ENCODE results near the gene ACTN2. TPM values are rescaled to one million over a fixed set of nuclear protein-coding genes. Genes with fewer than 3 reads are reported as not detected.
"Not testable (repeated sequence)": the region's sequence is repeated elsewhere in the genome, so short reads cannot be mapped to it uniquely, and the experiment has no call there.

The ACTN2 gene
- not detected for polyA plus RNA-seq

DNA sequence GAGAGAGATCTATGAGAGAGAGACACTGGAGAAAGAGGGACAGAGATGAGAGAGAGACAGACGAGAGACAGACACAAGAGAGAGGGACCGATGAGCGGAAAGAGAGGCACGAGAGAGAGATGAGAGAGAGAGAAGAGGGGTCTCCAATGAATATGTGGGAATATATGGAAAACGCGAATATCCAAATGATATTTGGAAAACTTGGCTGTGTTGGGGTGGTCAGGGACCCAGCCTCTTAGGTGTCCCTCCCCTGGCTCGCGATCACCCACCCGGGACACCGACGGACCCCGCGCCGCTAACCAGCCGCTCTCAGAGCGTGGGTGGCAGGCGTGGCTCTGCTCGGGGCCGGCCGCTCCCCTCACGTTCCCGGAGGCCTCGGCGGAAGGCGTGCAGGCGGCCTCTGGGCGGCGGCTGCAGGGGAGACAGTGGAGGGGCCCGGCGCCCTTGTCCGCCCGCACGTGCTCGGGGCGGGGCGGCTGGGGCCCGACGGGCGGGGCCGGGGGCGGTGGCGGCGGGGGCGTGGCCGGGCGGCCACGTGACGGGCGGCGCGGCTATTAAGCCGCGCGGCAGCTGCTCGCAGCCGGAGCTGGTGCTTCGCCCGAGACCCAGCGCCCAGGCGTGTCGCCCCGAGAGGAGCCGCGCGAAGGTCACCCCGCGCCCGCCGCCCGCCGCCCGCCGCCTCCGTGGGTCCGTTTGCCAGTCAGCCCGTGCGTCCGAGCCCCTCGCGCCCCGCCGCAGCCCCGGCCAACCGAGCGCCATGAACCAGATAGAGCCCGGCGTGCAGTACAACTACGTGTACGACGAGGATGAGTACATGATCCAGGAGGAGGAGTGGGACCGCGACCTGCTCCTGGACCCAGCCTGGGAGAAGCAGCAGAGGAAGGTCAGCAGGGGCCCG is at the start of gene ACTN2:
Gene ACTN2 (plus strand): TSS at position 583 of the 898 bp plus-strand sequence. CDS start 175 bp downstream, at position 758.
- Mint-ChIP-seq H3K36me3 (peaks cover 2% of the 10 kb centered on the region), H3K27ac (no peak within 1 kb of the TSS), H3K4me3 (peak within 1 kb of the TSS; percentile 38 to 82 (median 69)), H3K27me3 (peaks cover 35% of the 10 kb centered on the region), H3K4me1 (peaks cover 3 to 17% (median 4%) of the 10 kb centered on the region in 3 donors), H3K9me3 (peaks cover 0 to 6% (median 6%) of the 10 kb centered on the region in 3 donors)

DNA sequence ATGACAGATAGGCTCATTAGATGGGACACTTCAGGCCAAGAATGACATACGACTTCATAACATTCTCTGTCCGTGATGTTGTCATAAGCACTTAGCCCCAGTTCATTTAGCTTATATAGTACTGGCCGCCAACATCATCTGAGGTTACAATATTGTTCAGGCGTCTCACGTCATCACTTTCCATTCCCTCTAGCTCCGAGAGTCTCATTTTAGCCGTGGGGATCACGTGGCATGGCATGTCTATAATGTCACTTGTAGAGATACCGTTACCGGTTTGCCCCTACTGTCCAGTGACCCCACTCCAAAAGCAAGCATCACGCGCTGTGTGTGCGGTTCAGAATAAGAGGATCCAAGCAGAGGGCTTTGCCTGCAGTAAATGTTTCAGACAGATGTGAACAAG is 47.4 kb upstream of the ACTN2 start:
- H3K27ac Mint-ChIP-seq: peak overlapping the region in 1 of 3 donors; percentile 11
- H3K4me1 Mint-ChIP-seq: no peaks in the 10 kb centered on the region
- no peak overlapping the region for H3K4me3 Mint-ChIP-seq
- no peaks in the 10 kb centered on the region for H3K36me3 Mint-ChIP-seq
- H3K27me3 Mint-ChIP-seq: no peaks in the 10 kb centered on the region
- H3K9me3 Mint-ChIP-seq: peaks cover 0 to 1% (median 0%) of the 10 kb centered on the region in 3 donors

DNA sequence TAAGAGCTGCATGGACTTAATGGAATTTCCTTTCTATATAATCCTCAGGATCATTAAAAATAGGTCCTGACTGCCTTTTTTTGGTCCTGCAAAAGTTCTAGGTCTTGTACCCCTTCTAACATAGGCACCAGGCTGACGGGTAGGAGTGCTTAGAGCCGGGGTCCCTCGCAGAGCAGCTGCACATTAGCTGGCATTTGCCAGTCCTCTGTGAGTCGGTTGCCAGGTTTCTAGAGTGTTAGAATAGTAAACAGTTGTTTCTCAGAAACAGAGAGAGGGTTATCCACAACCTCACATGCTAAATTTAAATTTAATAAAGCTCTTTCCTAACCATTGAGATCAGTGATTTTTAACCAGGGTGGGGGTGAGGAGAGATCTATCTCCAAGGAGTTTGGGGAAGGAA is 46.6 kb upstream of the ACTN2 start:
- Mint-ChIP-seq H3K36me3 (no peaks in the 10 kb centered on the region), H3K9me3 (no peaks in the 10 kb centered on the region)

DNA sequence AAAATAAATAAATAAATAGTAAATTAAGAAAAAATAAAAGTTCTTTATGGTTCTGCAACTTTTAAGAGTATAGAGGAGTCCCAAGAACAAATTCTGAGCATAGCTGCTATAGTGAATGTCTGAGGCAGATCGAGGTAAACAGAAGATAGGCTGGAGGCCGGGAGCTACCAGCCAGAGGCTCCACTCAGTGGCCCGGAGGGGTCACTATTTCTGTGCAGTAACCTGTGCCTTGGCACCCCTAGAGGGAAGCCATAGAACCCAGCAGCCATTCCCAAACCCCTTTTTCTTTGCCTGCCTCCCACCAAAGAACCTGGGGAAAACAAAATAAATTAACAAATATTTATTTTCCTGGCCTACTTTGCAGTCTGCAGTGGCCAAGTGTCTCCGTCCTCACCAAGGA is 43.5 kb upstream of the ACTN2 start:
- Mint-ChIP-seq H3K9me3 (no peaks in the 10 kb centered on the region), H3K36me3 (no peaks in the 10 kb centered on the region), H3K27ac (no peak overlapping the region), H3K4me3 (no peak overlapping the region), H3K4me1 (no peaks in the 10 kb centered on the region), H3K27me3 (no peaks in the 10 kb centered on the region)

More for the DNA sequence above, 46.6 kb upstream of the ACTN2 start:
- H3K27ac Mint-ChIP-seq: peak overlapping the region in 1 of 3 donors; percentile 34
- H3K4me3 Mint-ChIP-seq: no peak overlapping the region
- no peaks in the 10 kb centered on the region for H3K27me3 Mint-ChIP-seq
- H3K4me1 Mint-ChIP-seq: no peaks in the 10 kb centered on the region

DNA sequence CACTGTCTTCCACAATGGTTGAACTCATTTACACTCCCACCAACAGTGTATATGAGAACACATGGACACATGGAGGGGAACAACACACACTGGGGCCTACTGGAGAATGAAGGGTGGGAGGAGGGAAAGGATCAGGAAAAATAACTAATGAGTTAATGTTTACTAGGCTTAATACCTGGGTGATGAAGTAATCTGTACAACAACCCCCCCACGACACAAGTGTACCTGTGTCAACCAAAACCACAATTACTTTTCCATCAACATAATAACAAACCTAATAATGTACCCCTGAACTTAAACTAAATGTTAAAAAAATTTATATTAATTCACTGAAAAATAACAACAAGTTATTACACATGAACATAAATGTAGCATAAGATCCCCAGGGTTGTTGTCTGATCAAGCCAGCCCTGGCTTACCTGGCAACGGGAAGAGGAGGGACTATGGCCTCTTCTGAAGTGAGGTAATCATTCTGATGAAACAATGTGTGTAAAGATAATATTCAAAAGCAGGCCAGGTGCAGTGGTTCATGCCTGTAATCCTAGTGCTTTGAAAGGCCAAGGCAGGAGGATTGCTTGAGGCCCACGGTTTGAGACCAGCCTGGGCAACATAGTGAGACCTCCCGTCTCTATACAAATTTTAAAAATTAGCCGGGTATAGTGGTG is 41.2 kb upstream of the ACTN2 start:
- no peaks in the 10 kb centered on the region for H3K4me1 Mint-ChIP-seq
- H3K36me3 Mint-ChIP-seq: no peaks in the 10 kb centered on the region
- H3K27ac Mint-ChIP-seq: no peak overlapping the region
- no peaks in the 10 kb centered on the region for H3K9me3 Mint-ChIP-seq
- no peak overlapping the region for H3K4me3 Mint-ChIP-seq
- no peaks in the 10 kb centered on the region for H3K27me3 Mint-ChIP-seq

DNA sequence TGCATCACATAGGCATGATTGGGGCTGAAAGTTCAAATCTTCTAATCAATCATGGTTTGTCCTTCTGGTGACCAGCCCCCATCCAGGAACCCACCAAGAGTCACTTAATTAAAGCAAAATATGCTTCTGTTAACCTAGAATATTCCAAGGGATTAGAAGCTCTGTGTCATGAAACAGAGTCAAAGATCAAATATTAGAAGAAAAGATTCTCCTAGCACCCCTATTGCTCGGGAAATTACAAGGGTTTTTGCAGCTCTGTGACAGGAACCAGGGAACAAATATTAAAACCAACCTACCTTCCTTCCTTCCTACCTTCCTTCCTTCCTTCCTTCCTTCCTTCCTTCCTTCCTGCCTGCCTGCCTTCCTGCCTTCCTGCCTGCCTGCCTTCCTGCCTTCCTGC is 31.8 kb upstream of the ACTN2 start:
- H3K27me3 Mint-ChIP-seq: no peaks in the 10 kb centered on the region
- H3K27ac Mint-ChIP-seq: no peak overlapping the region
- no peaks in the 10 kb centered on the region for H3K9me3 Mint-ChIP-seq
- H3K36me3 Mint-ChIP-seq: no peaks in the 10 kb centered on the region
- peak overlapping the region in 1 of 4 donors; percentile 34 for H3K4me3 Mint-ChIP-seq
- no peaks in the 10 kb centered on the region for H3K4me1 Mint-ChIP-seq

DNA sequence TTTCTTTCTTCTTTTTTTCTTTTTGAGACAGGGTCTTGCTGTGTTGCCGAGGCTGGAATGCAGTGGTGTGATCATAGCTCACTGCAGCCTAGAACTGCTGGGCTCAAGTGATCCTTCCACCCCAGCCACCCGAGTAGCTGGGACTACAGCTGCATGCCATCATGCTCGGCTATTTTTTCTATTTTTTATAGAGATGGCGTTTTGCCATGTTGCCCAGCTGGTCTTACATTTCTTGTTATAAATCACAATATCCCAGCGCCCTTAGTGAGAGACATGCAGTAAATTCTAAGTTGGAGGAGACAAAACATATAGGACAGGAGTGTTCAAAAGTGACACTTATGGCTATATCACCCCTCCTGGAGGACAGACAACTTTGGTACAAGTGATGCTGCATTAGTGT is 31.3 kb upstream of the ACTN2 start:
- H3K36me3 Mint-ChIP-seq: no peaks in the 10 kb centered on the region
- no peaks in the 10 kb centered on the region for H3K4me1 Mint-ChIP-seq
- no peaks in the 10 kb centered on the region for H3K27me3 Mint-ChIP-seq
- no peaks in the 10 kb centered on the region for H3K9me3 Mint-ChIP-seq
- no peak overlapping the region for H3K27ac Mint-ChIP-seq
- H3K4me3 Mint-ChIP-seq: peak overlapping the region in 1 of 4 donors; percentile 34

DNA sequence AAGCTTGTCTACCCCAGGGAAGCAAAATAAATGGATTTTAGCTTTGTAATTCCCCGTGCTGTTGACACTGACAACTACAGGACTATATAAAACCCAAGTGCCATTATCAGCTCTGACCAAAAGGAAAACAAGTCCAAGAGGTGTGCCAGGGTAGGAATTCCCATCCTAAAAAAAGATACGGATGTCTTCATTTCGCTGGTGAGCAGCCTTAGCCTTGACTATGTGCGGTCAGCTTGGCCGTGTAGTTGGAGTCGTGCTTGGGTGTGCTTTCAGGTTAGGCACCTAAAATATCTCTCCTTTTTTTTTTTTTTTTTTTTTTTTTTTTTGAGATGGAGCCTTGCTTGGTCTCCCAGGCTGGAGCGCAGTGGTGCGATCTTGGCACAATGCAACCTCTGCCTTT is 28.9 kb upstream of the ACTN2 start:
- Mint-ChIP-seq H3K9me3 (peaks cover 0 to 3% (median 0%) of the 10 kb centered on the region in 3 donors), H3K27ac (no peak overlapping the region), H3K4me3 (no peak overlapping the region), H3K27me3 (no peaks in the 10 kb centered on the region), H3K4me1 (no peaks in the 10 kb centered on the region), H3K36me3 (no peaks in the 10 kb centered on the region)

DNA sequence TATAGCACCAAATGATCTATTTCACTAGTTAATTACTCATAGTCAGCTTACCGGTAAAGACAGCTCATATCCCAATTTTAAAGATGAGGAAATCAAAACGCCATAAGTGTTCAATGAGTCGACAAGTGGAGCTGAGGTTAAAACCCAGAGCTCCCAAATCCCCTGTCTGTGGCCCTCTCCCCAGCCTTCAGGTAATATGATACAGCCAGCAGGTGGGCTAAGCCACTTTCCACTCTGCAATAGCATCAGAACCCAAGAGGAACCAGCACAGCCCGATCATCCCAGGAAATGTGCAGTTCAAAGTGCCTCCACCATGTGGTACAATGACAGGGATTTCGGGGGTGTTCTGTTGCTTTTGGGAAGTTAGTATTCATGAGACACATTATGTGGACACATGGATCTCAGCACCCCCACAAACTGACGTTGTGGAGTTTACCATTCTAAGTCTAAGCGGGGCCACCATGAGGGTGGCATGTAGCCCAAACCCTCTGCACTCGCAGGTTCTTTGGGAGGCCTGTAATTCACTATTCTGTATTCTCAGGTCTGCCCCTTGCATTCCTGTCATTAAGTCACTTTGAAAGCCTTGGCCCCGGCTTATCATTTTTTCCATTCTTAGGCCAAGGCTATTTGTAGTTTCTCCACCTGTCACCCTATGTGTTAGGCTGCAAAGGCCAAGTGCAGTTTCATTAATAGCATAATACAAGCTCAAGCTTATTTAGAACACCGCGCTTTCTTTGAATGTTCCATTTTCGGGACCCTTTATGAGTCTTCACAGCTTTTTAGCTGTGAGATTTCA is 26.3 kb upstream of the ACTN2 start:
- H3K4me1 Mint-ChIP-seq: peaks cover 0 to 7% (median 2%) of the 10 kb centered on the region in 3 donors
- H3K36me3 Mint-ChIP-seq: no peaks in the 10 kb centered on the region
- H3K4me3 Mint-ChIP-seq: no peak overlapping the region
- H3K27me3 Mint-ChIP-seq: no peaks in the 10 kb centered on the region
- H3K9me3 Mint-ChIP-seq: peaks cover 0 to 3% (median 0%) of the 10 kb centered on the region in 3 donors
- H3K27ac Mint-ChIP-seq: no peak overlapping the region

DNA sequence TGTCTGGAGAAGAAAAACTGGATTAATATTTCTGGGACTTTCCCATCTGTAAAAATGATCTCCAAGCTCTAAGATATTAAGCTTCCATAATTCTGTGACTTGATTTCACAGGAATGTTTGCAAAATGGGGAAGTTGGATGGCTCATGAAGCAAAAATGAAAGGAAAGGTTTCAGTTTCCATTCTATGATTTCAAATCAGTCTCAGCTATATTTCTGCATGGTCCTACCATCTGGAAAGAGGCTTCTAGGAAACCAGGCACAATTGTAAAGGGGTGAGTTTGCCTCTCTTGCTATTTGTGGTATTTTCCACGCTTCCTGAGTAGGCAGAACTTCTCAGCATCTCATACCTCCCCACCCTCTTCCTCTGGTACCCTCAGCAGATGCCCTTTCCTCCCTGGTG is 22.4 kb upstream of the ACTN2 start:
- H3K4me3 Mint-ChIP-seq: no peak overlapping the region
- peaks cover 2 to 7% (median 4%) of the 10 kb centered on the region in 3 donors for H3K9me3 Mint-ChIP-seq
- H3K4me1 Mint-ChIP-seq: peaks cover 0 to 7% (median 2%) of the 10 kb centered on the region in 3 donors
- H3K36me3 Mint-ChIP-seq: no peaks in the 10 kb centered on the region
- H3K27ac Mint-ChIP-seq: no peak overlapping the region
- no peaks in the 10 kb centered on the region for H3K27me3 Mint-ChIP-seq

DNA sequence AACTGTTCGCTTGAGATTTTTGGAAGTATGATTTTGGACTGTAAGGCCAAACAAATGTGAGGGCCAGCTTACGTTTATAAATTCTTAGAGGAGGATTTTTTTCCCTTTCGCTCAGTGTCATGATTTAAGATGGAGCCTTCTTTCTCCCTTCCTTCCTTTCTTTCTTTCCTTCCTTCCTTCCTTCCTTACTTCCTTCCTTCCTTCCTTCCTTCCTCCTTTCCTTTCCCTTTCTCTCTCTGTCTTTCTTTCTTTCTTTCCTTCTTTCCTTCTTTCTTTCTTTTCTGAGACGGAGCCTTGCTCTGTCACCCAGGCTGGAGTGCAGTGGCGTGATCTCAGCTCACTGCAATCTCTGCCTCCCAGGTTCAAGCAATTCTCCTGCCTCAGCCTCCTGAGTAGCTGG is 17.4 kb upstream of the ACTN2 start:
- not testable (repeated sequence) for H3K4me3 Mint-ChIP-seq, H3K36me3 Mint-ChIP-seq, H3K27ac Mint-ChIP-seq, H3K9me3 Mint-ChIP-seq, H3K27me3 Mint-ChIP-seq, H3K4me1 Mint-ChIP-seq

DNA sequence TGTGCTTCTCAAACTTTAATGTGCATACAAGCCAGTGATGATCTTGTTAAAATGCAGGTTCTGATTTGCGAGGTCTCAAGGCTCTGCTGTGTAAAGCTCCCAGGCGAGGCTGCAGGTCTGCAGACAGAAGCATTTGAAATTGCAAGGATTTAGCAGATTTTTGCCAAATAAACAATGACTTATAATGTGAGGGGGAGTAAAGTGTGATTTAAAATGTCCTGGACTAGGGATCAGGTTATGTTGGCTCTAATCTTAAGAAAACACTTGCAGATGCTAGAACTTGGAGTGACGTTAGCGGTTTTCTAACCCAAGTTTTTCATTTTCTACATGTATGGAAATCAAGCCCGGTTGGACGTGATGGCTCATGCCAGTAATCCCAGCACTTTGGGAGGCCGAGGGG is 16.2 kb upstream of the ACTN2 start:
- H3K4me3 Mint-ChIP-seq: no peak overlapping the region
- H3K4me1 Mint-ChIP-seq: peaks cover 0 to 2% (median 0%) of the 10 kb centered on the region in 3 donors
- peaks cover 3 to 6% (median 4%) of the 10 kb centered on the region in 3 donors for H3K9me3 Mint-ChIP-seq
- peaks cover 12% of the 10 kb centered on the region for H3K27me3 Mint-ChIP-seq
- no peaks in the 10 kb centered on the region for H3K36me3 Mint-ChIP-seq
- no peak overlapping the region for H3K27ac Mint-ChIP-seq

DNA sequence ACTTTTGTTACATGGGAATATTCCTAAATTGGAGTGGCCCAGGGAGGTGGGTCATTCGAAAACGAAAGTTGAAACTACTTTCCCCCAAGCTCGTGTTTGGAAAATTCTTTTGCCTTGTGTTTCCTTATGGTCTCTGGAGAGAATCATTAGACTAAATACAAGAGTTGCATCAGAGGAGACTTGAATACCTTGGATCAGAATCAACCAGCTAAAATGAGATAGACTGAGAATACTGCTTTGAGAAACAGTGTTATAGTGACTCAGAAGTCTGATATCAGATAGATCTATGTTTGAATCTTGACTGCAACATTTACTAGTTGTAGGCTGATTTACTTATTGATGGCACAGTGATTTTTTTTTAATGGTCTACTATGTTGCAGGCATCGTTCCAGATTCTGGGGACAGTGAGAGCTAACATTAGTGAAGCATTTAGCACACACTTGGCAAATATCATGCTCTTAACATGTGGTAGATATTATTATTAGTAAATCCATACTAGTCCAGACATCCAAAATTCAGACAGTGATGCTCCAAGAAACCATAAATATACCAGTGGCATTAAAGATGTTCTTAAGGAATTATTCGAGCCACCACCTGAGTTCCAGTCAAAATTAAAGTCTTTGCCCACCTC is 12.9 kb upstream of the ACTN2 start:
- peaks cover 0 to 2% (median 1%) of the 10 kb centered on the region in 3 donors for H3K9me3 Mint-ChIP-seq
- peaks cover 0 to 2% (median 0%) of the 10 kb centered on the region in 3 donors for H3K4me1 Mint-ChIP-seq
- H3K4me3 Mint-ChIP-seq: peak overlapping the region in 1 of 4 donors; percentile 6
- no peak overlapping the region for H3K27ac Mint-ChIP-seq
- H3K36me3 Mint-ChIP-seq: no peaks in the 10 kb centered on the region
- peaks cover 12% of the 10 kb centered on the region for H3K27me3 Mint-ChIP-seq

DNA sequence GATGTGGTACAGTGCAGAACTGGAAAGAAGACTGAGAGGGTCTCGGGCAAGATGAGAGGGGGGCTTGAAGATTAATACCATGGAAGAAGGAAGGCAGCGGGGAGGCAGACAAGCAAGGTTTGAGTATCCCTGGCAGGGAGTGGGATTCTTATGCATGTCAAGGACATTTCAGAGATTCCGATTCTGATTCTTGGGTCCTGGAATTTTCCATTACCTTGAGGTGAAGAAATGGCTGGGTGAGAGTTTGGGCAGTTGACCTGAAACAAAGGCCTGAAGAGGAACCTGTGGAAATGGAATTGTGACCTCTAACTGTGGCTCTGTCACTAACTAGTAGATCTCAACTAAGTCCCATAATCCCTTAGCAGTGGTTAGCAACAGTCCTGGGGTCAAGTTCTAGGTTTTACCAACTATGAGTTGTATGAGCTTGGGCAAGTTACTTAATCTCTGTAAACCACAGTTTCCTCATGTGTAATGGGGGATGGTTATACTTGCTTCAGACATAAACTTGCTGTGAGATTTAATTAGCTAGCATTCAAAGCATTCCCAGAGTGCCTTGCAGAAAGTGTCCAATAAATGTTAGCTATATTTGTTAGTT is 8.6 kb upstream of the ACTN2 start:
- Mint-ChIP-seq H3K27ac (no peak overlapping the region), H3K27me3 (peaks cover 8% of the 10 kb centered on the region)

More for the DNA sequence above, 8.6 kb upstream of the ACTN2 start:
- no peak overlapping the region for H3K4me3 Mint-ChIP-seq
- H3K4me1 Mint-ChIP-seq: peaks cover 0 to 2% (median 0%) of the 10 kb centered on the region in 3 donors
- peaks cover 0 to 1% (median 0%) of the 10 kb centered on the region in 3 donors for H3K9me3 Mint-ChIP-seq
- H3K36me3 Mint-ChIP-seq: no peaks in the 10 kb centered on the region

All from IgD-negative memory B cell (primary cell).